GM21717 (cell line): ENCODE measurements around the gene CHMP6.

Source experiments
- ATAC-seq: cut with Tn5 transposase; IDR thresholded peaks from one replicate; pipeline ENCODE4 v1.9.1; 2021; ENCODE audit warnings: mild to moderate bottlenecking, moderate library complexity; ENCODE audit not compliant: unreplicated experiment

CHMP6 gene

DNA sequence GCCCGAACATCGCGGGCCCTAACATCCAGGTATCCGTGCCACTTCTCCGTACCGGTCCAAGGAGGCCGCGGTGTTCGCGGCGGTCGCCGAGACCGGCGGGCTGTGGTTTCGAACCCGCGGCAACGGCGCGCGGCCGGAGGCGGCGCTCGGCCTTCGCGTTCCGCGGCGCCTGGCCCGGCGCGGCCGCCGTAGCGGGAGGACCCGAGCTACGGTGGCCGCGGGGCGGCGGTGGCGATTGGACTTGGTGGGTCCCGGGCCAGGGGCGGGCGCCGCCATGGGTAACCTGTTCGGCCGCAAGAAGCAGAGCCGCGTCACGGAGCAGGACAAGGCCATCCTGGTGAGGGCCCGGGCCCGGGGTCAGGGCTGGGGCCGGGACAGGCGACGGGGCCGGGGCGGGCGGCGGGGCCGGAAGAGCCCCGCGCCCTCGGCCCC lies at the start of gene CHMP6:
Gene CHMP6, plus strand, starts transcription at position 197 of the 432 bp plus-strand sequence. Its CDS starts 78 bp downstream, at position 275.
- no peak for ATAC-seq

DNA sequence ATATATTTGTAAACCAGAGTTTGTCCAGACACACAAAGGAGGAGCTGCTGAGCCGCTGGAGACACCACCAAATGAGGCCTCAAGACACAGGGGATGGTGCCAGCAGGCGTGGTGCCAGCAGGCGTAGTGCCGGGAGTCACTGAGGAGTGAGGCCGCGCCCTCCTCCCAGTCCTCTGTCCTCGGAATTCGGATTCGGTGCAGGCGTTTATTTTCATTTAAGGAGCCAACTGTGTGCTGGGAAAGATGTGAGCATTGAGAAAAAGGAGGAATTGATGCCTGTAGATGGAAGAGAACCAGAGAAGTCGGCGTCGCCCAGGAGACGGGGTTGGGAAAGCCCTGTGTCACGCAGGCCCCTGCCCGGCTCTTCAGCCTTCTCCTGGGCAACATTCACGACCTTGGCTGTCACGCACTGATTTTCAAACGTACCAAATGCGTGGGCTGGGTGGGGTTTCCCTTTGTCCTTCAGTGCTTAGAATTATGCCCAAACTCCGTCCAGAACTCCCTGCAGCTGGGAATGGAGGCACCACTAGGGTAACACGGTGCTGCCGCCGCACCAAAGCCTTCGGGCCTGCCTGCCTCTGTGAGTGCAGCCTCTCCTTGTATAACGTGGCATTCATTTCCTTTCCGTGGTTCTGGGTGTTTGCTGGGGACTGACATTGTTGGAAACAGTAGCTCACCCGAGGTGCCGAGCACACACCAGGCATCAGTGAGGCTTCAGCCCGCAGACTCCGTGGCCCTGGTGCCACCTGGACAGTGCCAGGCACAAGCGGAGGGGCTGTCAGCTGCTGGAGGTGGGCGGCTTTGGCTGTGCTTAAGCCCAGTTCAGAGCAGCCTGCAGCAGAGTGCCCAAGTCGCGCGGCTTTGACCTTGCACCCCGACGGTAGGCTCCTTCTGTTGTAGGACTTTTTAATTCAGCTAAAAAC lies 49.0 kb upstream of the CHMP6 start:
- ATAC-seq = no peak

DNA sequence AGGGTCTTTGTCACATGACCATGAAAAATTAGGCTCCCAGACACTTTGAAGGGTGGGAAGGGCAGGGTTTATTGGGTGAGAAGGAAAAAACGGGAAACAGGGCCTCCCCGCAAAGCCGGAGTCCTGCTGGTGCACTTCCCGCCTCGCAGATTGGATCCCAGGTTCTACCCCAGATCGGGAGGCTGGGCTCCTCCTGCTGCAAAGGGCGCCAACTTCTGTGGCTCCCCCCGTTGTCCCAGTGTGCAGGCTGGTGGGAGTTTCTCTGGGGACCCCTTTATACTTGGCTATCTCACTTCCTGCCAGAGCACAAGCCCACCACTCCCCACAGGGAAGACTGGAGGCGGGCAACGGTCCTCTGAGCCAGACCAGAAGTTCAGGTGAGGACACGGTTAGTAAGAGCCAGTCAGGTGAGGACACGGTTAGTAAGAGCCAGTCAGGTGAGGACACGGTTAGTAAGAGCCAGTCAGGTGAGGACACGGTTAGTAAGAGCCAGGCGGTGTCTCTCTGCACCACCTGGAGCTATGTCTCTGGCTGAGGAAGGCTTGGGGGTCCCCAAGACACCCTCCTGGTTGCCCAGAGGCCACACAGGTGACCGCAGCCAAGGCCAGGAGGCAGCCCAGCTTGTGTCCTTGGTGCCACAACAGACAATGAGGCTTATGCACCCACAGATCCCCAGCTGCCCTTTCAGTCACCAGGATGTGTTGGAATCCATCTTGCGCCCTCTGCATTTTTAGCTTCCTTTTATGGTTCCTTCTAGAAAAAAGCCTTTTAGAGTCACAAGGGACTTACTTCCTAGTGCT lies 48.1 kb upstream of the CHMP6 start:
- no peak for ATAC-seq

DNA sequence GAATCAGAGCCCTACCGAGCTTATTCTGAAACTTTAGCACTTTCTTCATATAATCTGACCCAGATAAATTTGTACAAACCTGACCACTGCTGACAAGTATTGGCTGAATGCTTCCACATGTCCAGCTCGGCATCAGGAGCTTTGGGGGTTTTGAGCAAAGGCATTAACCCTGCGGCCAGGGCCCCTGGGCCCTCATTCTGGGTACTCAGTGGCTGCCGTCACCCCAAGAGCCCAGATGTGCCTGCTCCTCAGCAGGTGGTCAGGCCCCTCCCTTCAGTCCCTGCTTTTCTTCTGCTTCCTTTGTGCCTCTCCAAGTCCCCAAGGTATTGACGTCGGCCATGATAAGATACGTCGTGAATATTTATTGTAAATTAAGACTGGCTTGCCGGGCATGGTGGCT lies 47.3 kb upstream of the CHMP6 start:
- ATAC-seq = no peak

DNA sequence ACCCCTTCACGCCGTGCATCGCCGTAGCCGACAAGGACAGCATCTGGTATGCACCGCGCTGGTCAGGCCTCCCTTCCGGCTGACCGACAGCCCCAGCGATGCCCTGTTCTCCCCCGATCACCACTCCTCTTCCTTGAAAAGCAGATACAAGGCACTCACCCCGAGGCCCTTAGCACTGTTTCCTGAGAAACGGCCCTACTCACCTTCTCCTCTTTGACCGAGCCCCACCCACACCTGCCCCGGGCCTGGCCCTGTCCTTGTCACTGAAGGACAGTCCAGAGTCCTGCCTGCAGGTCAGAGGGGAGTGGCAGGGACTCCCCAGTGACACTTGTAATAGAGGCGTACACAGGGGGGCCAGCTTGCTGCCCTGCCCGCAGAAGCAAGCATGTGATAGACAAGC lies 45.9 kb upstream of the CHMP6 start:
- ATAC-seq = no peak

DNA sequence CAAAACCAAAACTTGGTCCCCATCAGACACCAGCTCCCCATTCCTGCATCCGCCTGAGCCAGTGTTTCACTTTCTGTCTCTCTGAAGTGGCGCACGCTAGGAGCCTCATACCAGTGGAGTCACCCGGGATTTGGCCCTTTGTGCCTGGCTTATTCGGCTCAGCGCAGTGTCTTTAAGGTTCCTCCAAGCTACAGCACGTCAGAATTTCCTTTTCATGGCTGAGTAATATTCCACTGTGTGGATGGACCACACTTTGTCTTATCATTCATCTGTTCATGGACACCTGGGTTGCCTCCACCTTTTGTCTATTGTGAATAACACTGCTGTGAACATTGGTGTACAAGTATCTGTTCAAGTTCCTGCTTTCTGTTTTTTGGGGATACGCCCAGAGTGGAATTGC lies 45.2 kb upstream of the CHMP6 start:
- no peak for ATAC-seq

DNA sequence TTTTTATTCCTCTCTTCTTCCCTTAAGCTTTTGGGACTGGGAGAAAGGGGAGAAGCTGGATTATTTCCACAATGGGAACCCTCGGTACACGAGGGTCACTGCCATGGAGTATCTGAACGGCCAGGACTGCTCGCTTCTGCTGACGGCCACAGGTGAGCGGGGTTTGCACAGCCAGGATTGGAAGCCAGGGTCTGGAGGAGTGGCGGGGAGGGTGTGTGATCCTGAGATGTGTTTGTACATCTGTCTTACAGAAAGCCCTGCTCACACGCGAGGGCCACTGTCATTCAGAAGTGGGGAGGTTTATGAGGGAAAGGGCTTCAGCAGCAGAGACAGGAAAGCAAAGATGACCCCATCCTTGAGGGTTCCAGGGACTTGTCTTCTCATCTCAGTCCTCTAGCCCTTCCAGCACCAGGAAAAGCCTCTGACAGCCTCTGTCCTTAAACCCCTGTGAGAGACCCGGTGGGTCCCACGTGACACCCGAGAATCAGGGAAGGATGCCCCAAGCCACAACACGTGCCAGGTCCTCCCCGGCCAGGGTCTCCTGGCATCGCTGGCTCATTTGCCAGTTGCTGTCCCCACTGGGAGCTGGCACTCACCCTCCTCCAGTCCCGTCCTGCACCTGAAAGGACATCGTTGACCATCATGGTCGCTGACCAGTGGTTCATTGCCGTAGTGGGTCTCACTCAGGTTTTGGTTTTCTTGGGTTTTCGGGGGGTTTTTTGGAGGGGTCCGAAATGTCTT lies 44.3 kb upstream of the CHMP6 start:
- no peak for ATAC-seq

DNA sequence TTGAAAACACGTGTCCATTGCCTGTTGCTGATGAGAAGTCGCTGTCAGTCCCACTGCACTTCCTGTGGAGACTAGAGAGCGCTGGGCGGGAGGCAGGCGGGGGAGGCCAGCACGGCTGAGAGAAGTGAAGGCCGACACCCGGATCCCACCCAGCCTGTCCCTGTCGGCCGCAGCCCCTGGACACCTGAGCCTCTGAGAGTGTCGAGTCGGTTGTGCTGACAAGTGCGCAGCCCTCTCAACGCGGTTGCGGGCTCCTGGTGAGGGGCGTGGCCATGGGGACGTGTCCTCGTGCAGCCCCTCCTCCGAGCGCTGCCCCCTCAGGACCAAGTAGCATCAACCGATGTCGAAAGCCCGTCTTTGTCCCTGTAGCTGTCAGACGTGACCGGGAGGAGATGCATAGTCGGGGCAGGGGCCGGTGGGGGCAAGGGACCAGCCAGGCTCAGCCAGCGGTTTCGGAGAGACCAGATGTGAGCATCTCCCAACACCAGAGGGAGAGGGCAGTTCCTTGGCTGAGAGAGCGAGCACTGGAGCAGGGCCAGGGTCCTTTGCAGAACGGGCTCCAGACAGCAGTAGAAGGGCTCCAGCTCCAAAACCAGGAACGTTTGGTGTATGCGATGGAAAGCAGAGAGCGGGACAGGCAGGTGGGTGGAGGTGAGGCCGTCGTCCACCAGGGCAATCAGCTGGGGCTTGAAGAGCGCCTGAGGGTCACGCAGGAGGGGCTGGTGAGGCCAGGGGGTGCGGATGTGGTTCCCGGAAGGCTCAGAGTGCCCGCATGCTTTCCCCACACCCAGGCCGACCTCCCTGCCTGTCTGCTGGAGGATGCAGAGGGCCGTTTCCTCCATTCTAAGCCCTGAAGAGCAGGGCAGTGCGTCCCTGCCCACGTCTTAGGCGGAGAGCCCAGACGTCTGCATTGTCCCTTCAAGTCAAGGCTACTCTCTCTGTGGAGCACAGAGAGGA lies 43.3 kb upstream of the CHMP6 start:
- no peak for ATAC-seq

DNA sequence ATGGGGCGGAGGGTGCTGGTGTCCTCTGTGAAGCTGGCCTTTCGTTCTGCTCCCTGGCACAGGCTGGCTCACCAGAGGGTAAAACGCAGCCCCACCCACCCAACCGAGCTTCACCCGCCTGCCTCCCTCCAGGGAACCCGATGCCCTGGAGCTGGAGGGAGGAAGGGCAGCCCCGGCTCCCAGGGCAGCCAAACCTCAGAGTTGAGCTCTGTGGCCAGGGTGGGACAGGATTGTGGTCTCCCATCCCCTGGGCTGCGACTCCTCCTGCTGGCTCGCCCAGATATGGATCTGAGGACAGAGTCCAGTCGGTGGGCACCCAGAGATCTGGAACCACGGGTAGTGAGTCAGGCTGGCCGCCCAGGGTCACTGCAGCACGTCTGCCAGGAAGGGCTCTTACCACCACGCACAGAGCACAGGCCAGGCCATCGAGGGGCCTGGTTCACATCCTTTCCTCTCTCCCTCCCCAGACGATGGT lies 42.6 kb upstream of the CHMP6 start:
- no peak for ATAC-seq

DNA sequence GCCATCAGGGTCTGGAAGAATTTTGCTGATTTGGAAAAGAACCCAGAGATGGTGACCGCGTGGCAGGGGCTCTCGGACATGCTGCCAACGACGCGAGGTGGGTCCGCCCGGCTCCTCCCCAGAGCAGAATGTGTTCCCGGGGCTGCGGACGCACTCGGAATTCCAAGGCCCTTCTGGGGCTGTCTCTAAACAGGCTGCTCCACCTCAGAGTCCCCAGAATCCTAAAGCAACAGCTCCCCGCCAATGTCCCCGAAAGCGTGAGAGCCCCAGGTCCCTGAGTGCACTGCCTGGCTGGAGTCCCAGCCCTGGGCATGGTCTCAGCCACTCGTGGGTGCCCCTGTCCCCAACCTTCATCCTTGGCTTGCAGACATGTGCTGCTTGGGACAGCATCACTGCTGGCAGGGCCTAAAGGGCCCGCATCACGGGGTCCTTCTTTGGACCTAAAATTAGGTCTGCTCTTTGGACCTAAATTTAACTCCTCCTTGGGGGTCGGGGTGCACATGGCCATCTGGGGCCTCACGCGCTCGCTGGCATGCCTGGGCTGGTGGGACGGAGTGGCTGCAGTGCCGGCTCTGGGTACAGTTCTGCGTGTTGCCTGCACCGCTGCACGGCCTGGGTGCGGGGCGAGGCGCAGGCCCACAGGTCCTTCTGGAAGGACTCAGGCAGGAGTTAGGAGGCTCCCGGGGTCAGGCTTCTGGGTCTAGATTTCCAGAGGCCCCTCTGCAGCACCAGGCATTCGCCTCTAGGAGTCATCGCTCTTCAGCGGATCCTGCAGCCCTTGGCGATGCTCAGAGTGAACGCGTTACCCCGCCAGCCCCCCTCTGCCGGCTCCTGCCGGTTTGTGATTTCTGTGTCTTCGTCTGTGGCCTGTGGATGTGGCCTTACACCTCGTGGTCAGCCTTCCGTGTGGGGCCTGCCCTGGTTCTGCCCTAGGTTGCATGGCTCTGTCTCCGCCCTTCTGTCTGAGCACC lies 41.9 kb upstream of the CHMP6 start:
- ATAC-seq = no peak

DNA sequence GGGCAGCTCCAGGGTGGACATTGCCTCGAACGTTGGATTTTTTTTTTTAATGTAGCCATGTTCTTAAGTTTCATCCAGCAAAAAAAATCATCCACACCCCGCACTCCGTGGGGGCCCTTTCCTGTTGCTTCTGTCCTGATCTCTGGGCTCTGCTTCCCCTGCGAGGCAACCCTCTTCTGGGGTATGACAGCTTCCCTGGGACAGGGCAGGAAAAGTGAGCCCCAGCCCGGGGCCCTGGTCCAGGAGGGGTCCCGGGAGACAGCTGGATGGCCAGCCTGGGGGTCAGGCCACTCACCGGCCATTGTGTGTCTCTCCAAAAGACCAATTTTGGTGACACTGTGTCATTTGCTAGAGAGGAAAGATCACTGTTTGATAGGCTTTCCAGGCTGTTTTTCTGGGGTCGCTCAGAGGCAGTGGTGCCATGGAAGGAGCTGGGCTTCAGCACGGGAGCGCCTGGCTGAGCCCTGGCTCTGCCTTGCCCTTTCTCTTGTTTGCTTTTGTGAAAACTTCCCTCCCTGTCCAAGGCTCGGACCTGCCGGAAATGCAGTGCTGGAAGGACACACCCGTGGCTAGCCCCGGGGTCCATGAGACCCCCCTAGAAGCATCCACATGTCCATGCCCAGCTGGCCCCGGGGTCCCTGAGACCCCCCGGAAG lies 41.0 kb upstream of the CHMP6 start:
- no peak for ATAC-seq

DNA sequence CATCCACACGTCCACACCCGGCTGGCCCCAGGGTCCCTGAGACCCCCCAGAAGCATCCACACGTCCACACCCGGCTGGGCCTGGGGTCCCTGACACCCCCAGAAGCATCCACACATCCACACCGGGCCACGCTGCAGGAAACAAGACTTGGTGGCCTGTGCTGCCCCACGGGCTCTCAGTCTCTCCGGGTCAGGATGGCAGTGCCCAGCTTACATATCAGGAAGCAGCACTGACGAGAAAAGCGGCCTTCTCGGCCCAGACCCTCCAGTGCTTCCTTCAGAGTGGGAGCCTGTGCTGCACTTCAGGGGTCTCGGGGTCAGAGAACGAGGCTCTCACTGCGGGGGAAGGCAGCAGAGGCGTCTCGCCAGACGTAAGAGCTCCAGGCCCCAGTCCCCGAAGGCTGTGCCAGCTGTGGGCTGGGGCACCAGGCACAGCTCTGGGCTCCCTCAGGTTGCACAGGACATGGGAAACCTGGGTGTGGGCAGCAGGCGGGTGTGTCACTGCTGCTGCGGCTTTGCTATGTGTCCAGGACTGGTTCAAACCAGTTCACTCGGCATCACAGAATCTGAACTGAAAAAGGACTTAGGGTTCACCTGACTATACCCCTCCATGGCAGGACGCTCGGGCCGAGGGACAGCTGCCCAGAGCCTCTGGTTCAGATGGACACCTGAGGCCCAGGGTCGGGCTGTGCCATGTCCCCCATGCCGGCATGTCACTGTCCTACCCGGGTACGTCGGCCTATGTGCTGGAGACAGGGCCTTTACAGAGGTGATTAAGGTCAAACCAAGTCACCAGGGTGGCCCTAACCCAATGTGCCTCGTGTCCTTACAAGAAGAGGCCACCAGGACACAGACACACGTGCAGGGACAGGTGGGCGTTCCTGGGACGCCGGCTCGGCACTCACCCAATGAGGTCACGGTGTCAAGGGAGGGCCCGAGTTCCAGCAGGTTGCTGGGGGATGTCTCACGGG lies 40.2 kb upstream of the CHMP6 start:
- no peak for ATAC-seq

DNA sequence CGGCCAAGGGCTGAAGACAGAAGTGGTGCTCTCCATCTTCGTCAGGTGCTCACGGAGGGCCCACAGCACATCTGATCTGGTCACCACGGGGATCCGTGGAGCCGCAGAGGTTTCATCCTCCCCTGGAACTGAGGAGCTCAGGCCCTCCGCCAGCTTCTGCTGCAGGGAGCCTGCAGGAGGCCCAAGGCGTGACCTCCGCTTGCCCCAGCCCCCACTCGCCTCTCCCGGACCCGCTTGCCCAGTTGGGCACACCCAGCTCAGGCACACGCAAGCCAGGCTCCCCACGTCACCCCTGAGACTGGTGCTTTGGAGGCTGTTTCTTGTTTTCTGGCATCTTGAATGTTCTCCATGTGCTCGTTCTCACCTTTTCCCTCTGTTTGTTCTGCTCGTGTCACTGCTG lies 39.4 kb upstream of the CHMP6 start:
- no peak for ATAC-seq

DNA sequence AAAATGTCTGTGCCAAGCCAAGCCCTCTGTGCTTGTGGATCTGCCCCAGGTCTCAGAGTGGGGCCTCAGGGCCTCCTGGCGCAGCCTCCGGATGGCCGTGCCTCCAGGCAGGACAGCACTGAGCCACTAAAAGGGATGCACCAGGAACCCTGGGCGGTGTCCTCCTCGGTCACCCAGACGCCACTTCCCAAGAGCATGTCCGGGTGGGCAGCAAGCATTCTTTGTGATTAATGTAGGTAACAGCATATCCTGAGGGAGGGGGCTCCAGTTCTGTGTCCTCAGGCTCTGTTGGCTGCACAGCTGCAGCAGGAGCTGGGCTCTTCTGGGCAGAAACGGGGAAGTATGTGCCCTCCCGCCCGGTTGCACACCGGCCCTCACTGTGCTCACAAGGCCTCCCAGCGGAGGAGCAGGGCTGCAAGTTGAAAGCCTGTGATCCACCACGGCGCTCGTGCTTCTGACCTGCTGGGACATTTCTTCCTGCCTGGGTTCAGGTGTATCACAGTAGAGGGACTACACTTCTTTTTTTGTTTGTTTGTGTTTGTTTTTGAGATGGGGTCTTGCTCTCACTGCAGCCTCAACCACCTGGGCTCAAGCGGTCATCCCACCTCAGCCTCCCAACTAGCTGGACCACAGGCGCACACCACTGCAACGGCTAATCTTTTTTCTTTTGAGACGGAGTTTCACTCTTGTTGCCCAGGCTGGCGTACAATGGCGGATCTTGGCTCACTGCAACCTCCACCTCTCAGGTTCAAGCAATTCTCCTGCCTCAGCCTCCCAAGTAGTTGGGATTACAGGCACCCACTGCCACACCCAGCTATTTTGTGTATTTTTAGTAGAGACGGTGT lies 37.9 kb upstream of the CHMP6 start:
- ATAC-seq = no peak

DNA sequence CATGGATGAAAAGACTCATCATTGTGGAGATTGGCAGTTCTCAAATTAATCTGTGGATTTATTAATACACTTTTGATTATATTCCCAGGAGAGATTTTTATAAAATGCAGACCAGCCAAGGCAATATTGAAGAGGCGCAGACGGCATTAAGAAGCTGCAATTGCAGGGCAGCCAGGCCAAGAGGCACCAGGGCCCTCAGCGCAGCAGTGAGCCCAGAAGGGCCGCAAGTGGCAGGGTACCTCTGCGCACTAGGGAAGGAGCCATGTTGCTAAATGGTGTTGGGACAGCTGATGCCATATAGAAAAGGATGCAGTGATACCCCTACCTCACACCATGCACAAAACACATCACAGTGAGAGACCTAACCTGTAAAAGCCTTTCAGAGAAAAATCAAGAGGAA lies 36.6 kb upstream of the CHMP6 start:
- ATAC-seq = no peak

DNA sequence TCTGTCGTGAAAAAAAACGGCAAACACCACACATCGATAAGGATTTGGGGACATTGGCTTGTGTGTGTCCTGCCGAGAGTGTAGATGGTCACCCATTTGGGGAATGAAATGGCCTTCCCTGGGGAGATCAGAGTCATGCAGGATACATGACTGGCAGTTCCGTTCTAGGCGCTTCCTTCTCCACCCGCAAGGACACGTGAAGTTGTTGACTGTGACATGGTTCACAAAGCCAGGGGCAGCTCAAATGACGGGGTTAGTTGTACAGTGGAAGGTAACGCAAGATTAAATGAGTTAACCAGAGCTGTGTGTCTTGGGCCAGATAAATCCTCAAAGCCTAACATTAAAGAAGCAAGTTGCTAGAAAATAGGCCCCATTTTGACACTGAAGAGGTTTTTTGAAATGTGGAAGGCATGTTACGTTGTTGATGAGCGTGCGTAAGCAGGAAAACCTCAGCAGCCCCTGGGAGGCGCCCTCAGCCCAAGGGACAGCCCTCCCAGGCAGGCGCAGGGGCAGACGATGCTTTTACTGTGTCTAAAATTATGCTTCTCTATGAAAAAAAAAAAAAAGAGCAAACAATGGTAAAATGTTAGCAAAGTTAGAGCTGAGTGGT lies 35.9 kb upstream of the CHMP6 start:
- no peak for ATAC-seq
